ENCODE data around the gene DLL1. TPM values are rescaled to one million over a fixed set of nuclear protein-coding genes. Genes with fewer than 3 reads are reported as not detected.
"Not testable (repeated sequence)": the region's sequence is repeated elsewhere in the genome, so short reads cannot be mapped to it uniquely, and the experiment has no call there.

Gene DLL1
- total RNA-seq, 1 experiment from 2014 or later = 1.4 TPM

GRCh38 chr6:170269151-170269845 lies 21.6 kb downstream of the DLL1 start:
- DNase-seq (ENCODE audit: low read depth) = no peak

DNA sequence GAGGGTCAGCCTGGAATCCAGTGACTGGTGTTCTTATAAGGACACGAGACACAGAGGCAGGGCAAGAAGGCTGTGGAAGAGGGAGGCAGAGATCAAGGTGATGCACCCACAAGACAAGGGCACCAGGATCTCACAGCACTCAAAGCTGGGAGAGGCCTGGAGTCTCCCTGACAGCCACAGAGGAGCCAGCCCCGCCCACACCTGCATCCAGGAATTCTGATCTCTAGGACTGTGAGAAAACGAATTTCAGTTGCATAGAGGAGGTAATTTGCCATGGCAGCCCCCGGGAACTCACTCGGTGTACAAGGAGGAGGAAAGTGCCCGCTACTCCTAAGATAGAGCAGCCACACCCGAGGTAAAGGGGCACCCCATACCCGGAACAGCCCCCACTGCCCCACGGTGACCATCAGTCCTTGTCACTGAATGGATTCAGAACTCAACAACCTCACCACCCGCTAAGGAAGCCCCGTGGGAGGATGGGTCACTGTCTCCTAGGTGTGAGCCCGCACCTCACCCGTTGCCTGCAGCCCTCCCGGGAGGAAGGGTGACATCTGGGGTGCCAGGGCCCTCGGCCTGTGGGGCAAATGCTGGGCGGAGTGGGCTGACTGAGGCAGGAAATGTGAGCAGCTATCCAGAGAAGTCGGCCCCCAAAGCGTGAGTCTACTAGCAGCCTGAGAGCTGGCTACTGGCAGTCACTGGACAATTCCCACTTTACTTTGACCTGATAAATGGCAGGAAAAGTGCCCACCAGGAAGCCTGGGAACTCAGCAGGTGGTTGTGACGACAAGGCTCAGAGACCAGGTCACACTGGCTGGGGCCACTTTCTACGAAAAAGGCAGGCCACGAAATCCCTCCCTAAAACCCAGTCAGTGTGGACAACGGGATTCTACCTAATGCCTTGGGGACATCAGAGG lies 22.4 kb downstream of the DLL1 start:
- no peak for DNase-seq (ENCODE audit: low read depth)

DNA sequence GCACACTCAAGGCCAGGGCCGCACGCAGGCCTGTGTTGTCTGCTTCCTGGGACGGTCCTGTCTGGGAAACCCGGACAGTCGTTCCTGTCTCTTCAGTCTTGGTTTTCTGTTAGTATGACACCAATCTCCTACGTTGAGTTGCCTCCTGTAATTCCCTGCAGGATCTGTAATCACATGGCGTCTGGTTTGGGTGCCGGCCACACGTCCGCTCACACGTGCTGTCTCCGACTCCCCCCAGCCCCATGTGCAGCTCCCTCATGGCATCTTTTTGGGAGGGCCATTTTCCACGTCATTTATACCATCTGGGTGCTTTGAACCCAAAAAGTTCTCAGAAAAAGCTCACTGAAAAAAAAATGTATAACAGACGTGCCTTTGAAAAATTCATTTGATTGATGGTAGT lies 23.2 kb downstream of the DLL1 start:
- DNase-seq (ENCODE audit: low read depth) = no peak

DNA sequence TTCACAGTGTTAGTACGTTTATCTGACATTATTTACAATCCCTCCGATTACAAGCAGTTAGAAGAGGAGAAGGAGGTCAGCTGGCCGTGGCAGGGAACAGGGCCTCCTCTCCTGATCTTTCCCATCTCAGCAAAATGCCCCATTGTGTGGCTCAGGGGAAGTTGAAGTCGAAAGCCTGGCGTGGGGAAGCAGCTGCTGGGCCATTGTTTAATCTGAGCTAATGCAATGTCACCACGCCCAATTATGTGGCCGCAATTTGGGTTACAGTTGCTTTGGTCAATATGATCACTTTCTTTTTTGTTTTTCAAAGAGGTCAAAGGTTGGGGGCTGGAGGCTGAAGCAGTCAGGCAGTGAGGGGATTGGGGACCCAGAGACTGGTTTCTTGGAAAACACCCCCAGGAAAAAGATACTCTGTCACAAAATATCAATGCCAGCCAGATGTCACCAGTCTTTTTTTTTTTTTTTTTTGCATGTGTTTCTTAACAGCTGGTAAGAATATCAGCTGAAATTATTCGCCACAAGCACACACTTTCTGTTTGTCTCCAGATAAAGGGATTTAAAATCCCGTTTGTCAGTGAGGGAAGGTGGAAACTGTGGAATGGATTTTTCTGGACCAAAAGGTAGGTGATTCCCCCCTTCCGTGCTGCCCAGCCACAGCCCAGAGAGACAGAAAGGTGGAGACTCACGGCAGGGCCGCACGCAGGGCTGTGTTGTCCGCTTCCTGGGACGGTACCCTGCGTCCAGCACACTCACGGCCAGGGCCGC lies 24.6 kb downstream of the DLL1 start:
- no peak for DNase-seq (ENCODE audit: low read depth)

DNA sequence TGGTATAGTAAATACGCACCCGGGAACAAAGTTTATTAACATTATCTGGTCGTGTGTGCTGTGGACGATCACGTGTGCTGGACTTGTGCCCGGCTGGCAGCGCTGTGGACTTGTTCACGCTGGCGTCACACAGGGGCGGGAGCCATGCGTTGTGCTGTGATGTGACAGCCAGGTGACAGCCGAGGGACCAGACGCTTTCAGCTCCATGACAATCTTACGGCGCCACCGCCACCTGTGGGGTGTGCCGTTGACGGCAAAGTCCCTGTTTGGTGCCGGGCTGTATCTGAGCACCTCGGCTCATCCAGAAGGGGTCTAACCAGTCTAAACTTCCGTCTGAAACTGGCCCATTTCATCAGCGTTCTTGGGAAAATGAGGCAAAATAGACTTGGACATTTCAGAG lies 25.2 kb downstream of the DLL1 start:
- DNase-seq (ENCODE audit: low read depth) = no peak

DNA sequence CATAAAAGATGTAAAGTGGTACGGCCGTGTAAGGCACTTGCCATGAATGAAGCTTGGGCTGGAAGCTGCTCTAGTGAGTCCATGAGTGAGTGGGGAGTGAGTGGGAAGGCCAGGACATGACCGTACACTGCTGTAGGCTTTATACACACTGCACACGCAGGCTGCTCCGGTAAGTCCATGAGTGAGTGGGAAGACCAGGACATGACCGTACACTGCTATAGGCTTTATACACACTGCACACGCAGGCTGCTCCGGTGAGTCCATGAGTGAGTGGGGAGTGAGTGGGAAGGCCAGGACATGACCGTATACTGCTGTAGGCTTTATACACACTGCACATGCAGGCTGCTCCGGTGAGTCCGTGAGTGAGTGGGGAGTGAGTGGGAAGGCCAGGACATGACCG lies 26.2 kb downstream of the DLL1 start:
- DNase-seq (ENCODE audit: low read depth) = not testable (repeated sequence)

DNA sequence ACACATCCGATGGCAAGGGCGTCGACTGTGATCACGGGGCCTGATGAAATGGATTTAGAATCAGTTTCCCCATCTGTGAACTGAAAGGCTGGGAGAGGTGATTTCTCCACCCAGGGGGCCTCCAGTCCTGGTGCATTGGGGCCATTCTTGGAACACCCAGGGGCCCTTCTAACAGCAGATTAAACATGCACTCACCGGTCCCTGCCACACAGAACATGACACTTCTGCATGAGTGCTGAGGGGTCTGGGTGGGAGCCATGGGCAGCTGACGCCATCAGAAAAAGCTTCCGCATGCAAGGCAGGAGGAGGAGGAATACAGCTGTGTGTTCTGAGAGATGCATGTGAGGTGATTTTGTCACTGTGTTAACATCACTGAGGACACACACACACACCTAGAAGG lies 26.8 kb downstream of the DLL1 start:
- DNase-seq (ENCODE audit: low read depth) = no peak

DNA sequence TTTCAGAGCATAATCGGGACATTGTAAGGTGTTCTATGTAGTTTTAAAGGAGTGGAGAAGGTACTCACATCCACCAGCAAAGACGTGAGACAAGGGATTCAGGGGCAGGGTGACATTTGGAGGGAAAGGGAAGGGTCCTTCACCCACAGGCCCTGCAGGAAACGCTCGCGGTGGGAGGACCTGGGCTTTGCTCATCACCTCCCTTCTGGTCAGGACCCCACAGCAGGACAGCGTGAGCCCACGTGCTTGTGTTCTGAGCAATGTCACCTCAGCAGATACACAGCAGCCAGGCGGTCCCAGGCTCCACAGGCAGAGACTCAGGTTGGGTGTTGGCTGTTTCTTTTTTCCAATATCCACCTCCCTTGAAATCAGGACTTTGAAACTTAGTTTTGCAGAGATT lies 27.5 kb downstream of the DLL1 start:
- DNase-seq (ENCODE audit: low read depth) = no peak

DNA sequence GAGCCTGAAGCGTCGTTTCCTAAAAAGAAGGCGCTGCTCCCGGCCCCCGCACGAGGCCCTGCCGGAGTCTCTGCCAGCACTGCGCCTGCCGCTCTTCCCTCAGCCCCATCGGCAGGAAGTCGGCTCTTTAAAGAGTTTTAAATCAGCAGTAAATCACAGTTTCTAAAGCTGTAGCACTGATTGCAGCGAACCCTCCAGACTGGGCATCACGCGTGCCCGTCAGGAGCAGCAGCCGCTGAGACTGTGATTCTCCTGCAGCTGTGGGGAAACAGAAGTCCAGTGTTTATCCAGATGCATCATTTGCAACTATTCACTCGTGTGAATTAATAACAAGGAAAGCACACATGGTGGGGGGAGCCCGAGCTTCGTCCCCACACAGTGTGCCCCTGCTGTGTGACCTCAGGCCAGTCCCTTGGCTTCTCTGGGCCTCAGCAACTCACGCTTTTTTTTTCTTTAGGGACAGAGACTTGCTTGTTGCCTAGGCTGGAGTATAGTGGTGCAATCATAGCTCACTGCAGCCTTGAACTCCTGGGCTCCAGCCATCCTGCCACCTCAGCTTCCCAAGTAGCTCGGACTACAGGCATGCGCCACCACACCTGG lies 28.3 kb downstream of the DLL1 start:
- no peak for DNase-seq (ENCODE audit: low read depth)

DNA sequence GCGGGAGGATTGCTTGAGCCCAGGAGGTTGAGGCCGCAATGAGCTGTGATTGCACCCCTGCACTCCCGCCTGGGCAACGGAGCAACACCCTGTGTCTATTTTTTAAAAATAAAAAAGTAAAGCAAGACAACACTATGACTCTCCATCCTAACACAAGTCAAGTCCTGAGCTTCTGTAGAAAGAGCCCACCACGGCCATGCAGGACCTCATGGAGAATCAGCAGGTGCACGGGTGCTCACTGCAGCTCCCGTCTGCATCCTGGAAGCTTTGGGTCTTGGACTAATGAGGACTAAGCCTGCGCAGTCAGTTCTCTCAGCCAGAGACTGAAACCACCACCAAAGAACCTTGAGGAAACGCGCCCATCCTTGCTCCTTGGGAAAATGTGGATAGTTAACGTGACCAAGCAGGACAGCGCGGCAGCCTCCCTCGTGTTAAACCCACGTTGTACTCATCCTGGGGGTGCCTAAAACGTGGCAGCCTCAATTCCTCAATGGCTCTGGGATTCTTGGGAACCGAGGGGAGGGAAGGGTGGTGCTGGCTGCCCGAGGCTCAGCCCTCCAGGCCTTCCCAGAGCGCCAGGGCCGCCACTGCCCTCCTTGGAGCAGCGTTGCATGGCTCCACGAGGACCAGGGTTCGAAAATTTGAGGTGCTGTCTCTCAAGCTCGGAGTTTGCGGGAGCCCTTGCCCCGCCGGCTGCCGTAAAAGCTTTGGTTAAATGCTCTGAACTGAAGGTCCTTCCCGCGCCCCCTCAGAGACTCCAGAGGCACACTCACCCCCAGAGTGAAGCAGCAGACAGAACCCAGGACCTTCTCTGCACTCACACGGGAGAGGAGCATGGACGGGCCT lies 29.0 kb downstream of the DLL1 start:
- DNase-seq (ENCODE audit: low read depth) = no peak

- DNase-seq (ENCODE audit: low read depth) = no peak
These were observed 30.2 kb downstream of the DLL1 start for GRCh38 chr6:170260686-170261085.

- DNase-seq (ENCODE audit: low read depth) = no peak
These were observed 31.6 kb downstream of the DLL1 start for GRCh38 chr6:170259278-170259677.

DNA sequence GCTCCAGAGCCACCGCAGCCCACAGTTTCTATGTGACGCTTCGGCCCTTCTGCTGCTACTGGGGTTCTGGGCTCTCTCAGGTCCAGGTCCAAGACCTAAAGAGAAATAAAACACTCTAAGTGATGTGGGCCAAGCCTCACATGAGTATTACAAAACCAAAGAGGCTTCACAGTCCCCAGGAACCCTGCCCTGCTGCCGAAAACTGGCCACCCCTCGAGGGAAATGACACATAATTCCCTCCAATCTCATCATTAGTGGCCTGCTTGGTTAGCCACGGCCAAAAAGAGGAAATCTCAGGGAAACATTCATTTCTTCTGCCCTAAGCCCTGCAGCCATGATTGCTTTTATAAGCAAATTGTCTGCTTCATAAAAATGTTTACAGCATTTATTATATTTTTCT lies 32.5 kb downstream of the DLL1 start:
- no peak for DNase-seq (ENCODE audit: low read depth)

GRCh38 chr6:170257376-170257775 lies 33.5 kb downstream of the DLL1 start:
- DNase-seq (ENCODE audit: low read depth) = no peak

- DNase-seq (ENCODE audit: low read depth) = no peak
These were observed 34.2 kb downstream of the DLL1 start for GRCh38 chr6:170256641-170257040.

GRCh38 chr6:170255426-170256125 lies 35.3 kb downstream of the DLL1 start:
- no peak for DNase-seq (ENCODE audit: low read depth)

- no peak for DNase-seq (ENCODE audit: low read depth)
These were observed 36.3 kb downstream of the DLL1 start for GRCh38 chr6:170254315-170255213.

- DNase-seq (ENCODE audit: low read depth) = no peak
These were observed 37.0 kb downstream of the DLL1 start for GRCh38 chr6:170253910-170254269.

Measured in HT1080 (cell line).